Stimulated activated CD4-positive, alpha-beta T cell treated with anti-CD3 and anti-CD28 coated beads, Interleukin-2, amount 100 ng/mL, for 4 hours (primary cell): ENCODE results near the gene CHAT.

Experiments
- DNase-seq: peaks from one replicate; pipeline ENCODE4 v3.0.0-alpha.2; 2020; ENCODE audit warnings: low read depth

CHAT gene

GRCh38 chr10:49631975-49632374, 18.1 kb downstream of the CHAT start:
- no peak for DNase-seq

- no peak for DNase-seq
These were observed 18.8 kb downstream of the CHAT start for GRCh38 chr10:49632406-49633317.

- no peak for DNase-seq
These were observed 19.7 kb downstream of the CHAT start for GRCh38 chr10:49633327-49634068.

GRCh38 chr10:49634069-49634660, 20.3 kb downstream of the CHAT start:
- no peak for DNase-seq

- DNase-seq = no peak
These were observed 28.5 kb downstream of the CHAT start for GRCh38 chr10:49642311-49642710.

- DNase-seq = no peak
These were observed 29.6 kb downstream of the CHAT start for GRCh38 chr10:49643241-49644034.

GRCh38 chr10:49644035-49644646, 30.3 kb downstream of the CHAT start:
- DNase-seq = no peak

- DNase-seq = no peak
These were observed 31.6 kb downstream of the CHAT start for GRCh38 chr10:49645417-49645816.

- DNase-seq = no peak
These were observed 32.3 kb downstream of the CHAT start for GRCh38 chr10:49645871-49646870.

- DNase-seq = no peak
These were observed 33.7 kb downstream of the CHAT start for GRCh38 chr10:49647554-49647953.

- DNase-seq = no peak
These were observed 34.4 kb downstream of the CHAT start for GRCh38 chr10:49647985-49648795.

- DNase-seq = no peak
These were observed 35.5 kb downstream of the CHAT start for GRCh38 chr10:49649294-49649693.

GRCh38 chr10:49649936-49650723, 36.3 kb downstream of the CHAT start:
- no peak for DNase-seq

- no peak for DNase-seq
These were observed 36.8 kb downstream of the CHAT start for GRCh38 chr10:49650724-49651034.

GRCh38 chr10:49651039-49651835, 37.4 kb downstream of the CHAT start:
- no peak for DNase-seq

GRCh38 chr10:49651917-49652316, 38.1 kb downstream of the CHAT start:
- DNase-seq = no peak

- no peak for DNase-seq
These were observed 38.8 kb downstream of the CHAT start for GRCh38 chr10:49652421-49653272.
